ENCODE results near the gene SLC5A5. TPM values are rescaled to one million over a fixed set of nuclear protein-coding genes. Genes with fewer than 3 reads are reported as not detected.

SLC5A5 gene
- total RNA-seq, 4 donors from 2014 or later, result 0.34 to 4.3 (median 2.6) TPM

- Histone ChIP-seq H3K9me3 (no peaks in the 10 kb centered on the region), H3K27ac (no peak overlapping the region), H3K4me1 (peaks cover 5 to 7% of the 10 kb centered on the region in 2 donors), H3K27me3 (no peaks in the 10 kb centered on the region), H3K36me3 (peaks cover 0 to 12% of the 10 kb centered on the region in 2 donors), H3K4me3 (replicated peaks in 1 of 3) (no peak overlapping the region)
- intact Hi-C loops (cut with DNase I), result loop anchor here (5.0 kb wide), 1 partner anchor 119 kb away; no protein-coding TSS in a partner anchor
- TF ChIP-seq POLR2A (IDR thresholded peaks at IDR 0.05) (no peak), CTCF (IDR thresholded peaks at IDR 0.05) (peak; percentile 62 to 93 (median 86))
- 48 to 51% methylated on average over 7 of the region's 7 CpGs for WGBS, 2 donors
- peak; percentile 73 to 74 for DNase-seq
Observed at GRCh38 chr19:17938092-17938845, 66.5 kb downstream of the SLC5A5 start.

- peaks cover 0 to 13% of the 10 kb centered on the region in 2 donors for H3K36me3 ChIP-seq
- no peak overlapping the region for H3K4me3 ChIP-seq (replicated peaks in 1 of 3)
- no peak overlapping the region for H3K27ac ChIP-seq
- intact Hi-C loops (cut with DNase I), result loop anchor here (2.0 kb wide), 1 partner anchor 57 kb away; no protein-coding TSS in a partner anchor
- H3K4me1 ChIP-seq, result peaks cover 0 to 2% of the 10 kb centered on the region in 2 donors
- TF ChIP-seq POLR2A (IDR thresholded peaks at IDR 0.05), result no peak
- no peak for TF ChIP-seq CTCF (IDR thresholded peaks at IDR 0.05)
- H3K9me3 ChIP-seq, result no peaks in the 10 kb centered on the region
- H3K27me3 ChIP-seq, result no peaks in the 10 kb centered on the region
- WGBS, 2 donors, result 84 to 87% methylated on average over 15 to 17 of the region's 17 CpGs
- no peak for DNase-seq
Observed at GRCh38 chr19:17942181-17942580, 70.4 kb downstream of the SLC5A5 start.

GRCh38 chr19:17942582-17943273 lies 71.0 kb downstream of the SLC5A5 start:
- DNase-seq, result no peak
- no peak overlapping the region for H3K4me3 ChIP-seq (replicated peaks in 1 of 3)
- H3K9me3 ChIP-seq, result no peaks in the 10 kb centered on the region
- intact Hi-C loops (cut with DNase I), result loop anchor here (2.0 kb wide), 1 partner anchor 56 kb away; no protein-coding TSS in a partner anchor
- peaks cover 0 to 13% of the 10 kb centered on the region in 2 donors for H3K36me3 ChIP-seq
- 75 to 88% methylated on average over 34 to 35 of the region's 41 CpGs for WGBS, 2 donors
- H3K4me1 ChIP-seq, result peaks cover 0 to 5% of the 10 kb centered on the region in 2 donors
- no peaks in the 10 kb centered on the region for H3K27me3 ChIP-seq
- no peak for TF ChIP-seq POLR2A (IDR thresholded peaks at IDR 0.05)
- no peak for TF ChIP-seq CTCF (IDR thresholded peaks at IDR 0.05)
- H3K27ac ChIP-seq, result no peak overlapping the region

GRCh38 chr19:17943274-17944221 lies 71.8 kb downstream of the SLC5A5 start:
- intact Hi-C loops (cut with DNase I), result loop anchor here (2.0 kb wide), 1 partner anchor 55 kb away; no protein-coding TSS in a partner anchor
- WGBS, 2 donors, result 82 to 89% methylated on average over 20 to 38 of the region's 57 CpGs
- Histone ChIP-seq H3K9me3 (no peaks in the 10 kb centered on the region), H3K4me1 (peaks cover 4 to 7% of the 10 kb centered on the region in 2 donors), H3K36me3 (peaks cover 0 to 13% of the 10 kb centered on the region in 2 donors), H3K27me3 (no peaks in the 10 kb centered on the region), H3K27ac (no peak overlapping the region), H3K4me3 (replicated peaks in 1 of 3) (no peak overlapping the region)
- no peak for TF ChIP-seq POLR2A (IDR thresholded peaks at IDR 0.05)
- TF ChIP-seq CTCF (IDR thresholded peaks at IDR 0.05), result no peak
- DNase-seq, result no peak
